ENCODE measurements around the gene ABCA3.

DNA sequence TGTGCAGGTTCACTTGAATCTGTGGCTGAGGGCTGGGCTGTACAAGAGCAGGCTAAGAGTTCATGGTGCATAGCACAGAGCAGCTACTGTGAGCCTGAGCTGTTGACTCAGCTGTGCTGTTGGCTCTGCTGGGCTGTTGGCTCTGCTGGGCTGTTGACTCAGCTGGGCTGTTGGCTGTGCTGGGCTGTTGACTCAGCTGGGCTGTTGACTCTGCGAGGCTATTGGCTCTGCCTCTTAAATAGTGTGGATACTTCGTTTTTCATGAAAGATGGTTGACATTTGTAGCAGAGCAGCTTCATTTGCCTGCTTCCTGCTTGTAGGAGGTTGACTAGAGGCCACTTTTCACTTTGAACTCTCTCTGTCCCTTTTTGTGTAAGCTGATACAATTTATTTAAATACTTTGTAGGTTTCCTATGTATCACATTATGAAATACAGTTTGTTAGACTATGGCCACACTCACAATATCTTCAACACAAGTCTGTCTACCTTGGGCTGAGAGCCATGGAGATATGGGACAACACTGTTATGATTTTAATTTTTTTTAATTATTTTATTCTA lies 48.4 kb upstream of the ABCA3 start:
- TF ChIP-seq, protein P1, sequence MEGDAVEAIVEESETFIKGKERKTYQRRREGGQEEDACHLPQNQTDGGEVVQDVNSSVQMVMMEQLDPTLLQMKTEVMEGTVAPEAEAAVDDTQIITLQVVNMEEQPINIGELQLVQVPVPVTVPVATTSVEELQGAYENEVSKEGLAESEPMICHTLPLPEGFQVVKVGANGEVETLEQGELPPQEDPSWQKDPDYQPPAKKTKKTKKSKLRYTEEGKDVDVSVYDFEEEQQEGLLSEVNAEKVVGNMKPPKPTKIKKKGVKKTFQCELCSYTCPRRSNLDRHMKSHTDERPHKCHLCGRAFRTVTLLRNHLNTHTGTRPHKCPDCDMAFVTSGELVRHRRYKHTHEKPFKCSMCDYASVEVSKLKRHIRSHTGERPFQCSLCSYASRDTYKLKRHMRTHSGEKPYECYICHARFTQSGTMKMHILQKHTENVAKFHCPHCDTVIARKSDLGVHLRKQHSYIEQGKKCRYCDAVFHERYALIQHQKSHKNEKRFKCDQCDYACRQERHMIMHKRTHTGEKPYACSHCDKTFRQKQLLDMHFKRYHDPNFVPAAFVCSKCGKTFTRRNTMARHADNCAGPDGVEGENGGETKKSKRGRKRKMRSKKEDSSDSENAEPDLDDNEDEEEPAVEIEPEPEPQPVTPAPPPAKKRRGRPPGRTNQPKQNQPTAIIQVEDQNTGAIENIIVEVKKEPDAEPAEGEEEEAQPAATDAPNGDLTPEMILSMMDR (IDR thresholded peaks at IDR 0.05; ENCODE audit: low read depth, low read length), result no peak
- TF ChIP-seq EZH2phosphoT487 (IDR thresholded peaks at IDR 0.05; ENCODE audit: low read depth), result no peak
